NT2/D1 (cell line): ENCODE measurements around the gene GPR39.

ENCODE experiments used
- SUZ12 ChIP-seq: IDR thresholded peaks from 2 replicates; pipeline ENCODE4 v1.6.1; 2011; ENCODE audit not compliant: insufficient read length, insufficient read depth; ENCODE audit errors: extremely low read depth
- YY1 ChIP-seq: IDR thresholded peaks from 2 replicates; pipeline ENCODE4 v1.6.1; 2011; ENCODE audit not compliant: insufficient read length, insufficient read depth
- ZNF274 ChIP-seq: IDR thresholded peaks from 2 replicates; pipeline ENCODE4 v1.6.1; 2011; ENCODE audit warnings: mild to moderate bottlenecking, low read depth, low read length

GRCh38 chr2:132667706-132668105 is 251.1 kb downstream of the GPR39 start:
- TF ChIP-seq ZNF274, result no peak
- no peak for TF ChIP-seq SUZ12
- no peak for TF ChIP-seq YY1
